Lung (tissue), 12 donors: ENCODE results near the gene MACROH2A1. TPM values are rescaled to one million over a fixed set of nuclear protein-coding genes. Genes with fewer than 3 reads are reported as not detected.

Source experiments
- ATAC-seq: fragments of 200-7000 bp; cut with Tn5 transposase; one replicate; pipeline ENCODE4 v1.9.1; 2020; ENCODE audit warnings: moderate number of reproducible peaks; ENCODE audit not compliant: insufficient read depth, low FRiP score
- DNase-seq, 3 donors: peaks; one replicate each; pipeline ENCODE4 v3.0.0-alpha.2; 2013 to 2017
- H3K27ac ChIP-seq, 2 donors: one replicate each; pipeline ENCODE4 v1.5.1; 2013; ENCODE audit warnings: mild to moderate bottlenecking in 2 of 2, moderate library complexity in 2 of 2, control low read depth in 1 of 2, inconsistent platforms in 1 of 2, low read depth in 1 of 2, low read length in 1 of 2
- H3K27me3 ChIP-seq, 3 donors: one replicate each; pipeline ENCODE4 v1.5.1; 2013; ENCODE audit warnings: low read length in 2 of 3; ENCODE audit not compliant: control insufficient read depth in 3 of 3, insufficient read depth in 3 of 3
- H3K36me3 ChIP-seq, 4 donors: one replicate each; pipeline ENCODE4 v1.5.1; 2013; ENCODE audit warnings: low read length in 4 of 4, mild to moderate bottlenecking in 1 of 4, moderate library complexity in 1 of 4; ENCODE audit not compliant: control insufficient read depth in 4 of 4, insufficient read depth in 4 of 4
- H3K4me1 ChIP-seq, 5 donors: one replicate each; pipeline ENCODE4 v1.5.1; 2013; ENCODE audit warnings: low read length in 5 of 5, mild to moderate bottlenecking in 2 of 5, moderate library complexity in 1 of 5; ENCODE audit not compliant: control insufficient read depth in 5 of 5, insufficient read depth in 5 of 5
- H3K4me3 ChIP-seq: one replicate; pipeline ENCODE4 v1.5.1; 2013; ENCODE audit warnings: mild to moderate bottlenecking, control low read depth, moderate library complexity
- H3K9ac ChIP-seq, 2 donors: one replicate each; pipeline ENCODE4 v1.5.1; 2013; ENCODE audit warnings: low read length in 2 of 2, control low read depth in 1 of 2; ENCODE audit not compliant: insufficient read depth in 1 of 2
- H3K9me3 ChIP-seq, 4 donors: one replicate each; pipeline ENCODE4 v1.5.1; 2013; ENCODE audit warnings: low read length in 3 of 4, mild to moderate bottlenecking in 1 of 4, moderate library complexity in 1 of 4; ENCODE audit not compliant: control insufficient read depth in 4 of 4, insufficient read depth in 3 of 4
- CTCF ChIP-seq: IDR thresholded peaks from 2 replicates; pipeline ENCODE4 v1.5.1; 2012; ENCODE audit warnings: mild to moderate bottlenecking; ENCODE audit errors: control extremely low read depth, extremely low read depth
- WGBS, 2 donors: extraction: QIAGEN DNeasy Blood & Tissue Kit; methylation state at CpG; one replicate each; pipeline ENCODE4 v1.1.7; 2013; 5-methylcytosine and 5-hydroxymethylcytosine counted together
- polyA plus RNA-seq, 2 donors: library from polyadenylated mRNA; stranded (reverse); fragments of 200-250 nt; gene quantifications; one replicate each; pipeline ENCODE4 v1.2.1, GENCODE V29; 2013
- total RNA-seq, 2 donors: library from RNA; depleted of rRNA in 1 of 2; stranded (reverse); fragments of >200 nt in 1 of 2; gene quantifications; one replicate each; pipeline ENCODE4 v1.2.1, GENCODE V29; 2014 to 2021
- donor health status: control.
- donor health status: control.
- donor health status: Bipolar disorder and iron deficiency.
- donor health status: healthy.
- donor health status: DM: yes; HTN: yes; CAD: no.

MACROH2A1 gene
- total and polyA plus RNA-seq, 4 donors: 149 to 334 (median 248) TPM

- no peaks in the 10 kb centered on the region for H3K36me3 ChIP-seq
- H3K9ac ChIP-seq: no peak overlapping the region
- no peak overlapping the region for H3K4me3 ChIP-seq
- no peaks in the 10 kb centered on the region for H3K4me1 ChIP-seq
- H3K27me3 ChIP-seq: no peaks in the 10 kb centered on the region
- no peak overlapping the region for H3K27ac ChIP-seq
- no peak for ATAC-seq
- WGBS, 2 donors: 90 to 96% methylated on average over 8 of the region's 8 CpGs
- H3K9me3 ChIP-seq: peaks cover 0 to 2% (median 0%) of the 10 kb centered on the region in 4 donors
- TF ChIP-seq CTCF: no peak
- DNase-seq: no peak
Observed at GRCh38 chr5:135324160-135324559, 74.9 kb downstream of the MACROH2A1 start.

- ATAC-seq: no peak
- no peak overlapping the region for H3K27ac ChIP-seq
- no peaks in the 10 kb centered on the region for H3K4me1 ChIP-seq
- H3K9me3 ChIP-seq: peaks cover 0 to 2% (median 0%) of the 10 kb centered on the region in 4 donors
- H3K36me3 ChIP-seq: no peaks in the 10 kb centered on the region
- H3K27me3 ChIP-seq: no peaks in the 10 kb centered on the region
- WGBS, 2 donors: 81 to 89% methylated on average over 8 of the region's 8 CpGs
- H3K9ac ChIP-seq: no peak overlapping the region
- no peak for DNase-seq
- no peak for TF ChIP-seq CTCF
- H3K4me3 ChIP-seq: no peak overlapping the region
Observed at GRCh38 chr5:135323701-135324132, 75.3 kb downstream of the MACROH2A1 start.

GRCh38 chr5:135323227-135323626 is 75.8 kb downstream of the MACROH2A1 start:
- no peak for TF ChIP-seq CTCF
- Histone ChIP-seq H3K4me1 (no peaks in the 10 kb centered on the region), H3K27ac (no peak overlapping the region), H3K9me3 (peaks cover 0 to 2% (median 0%) of the 10 kb centered on the region in 4 donors), H3K9ac (no peak overlapping the region), H3K36me3 (no peaks in the 10 kb centered on the region), H3K27me3 (no peaks in the 10 kb centered on the region), H3K4me3 (no peak overlapping the region)
- DNase-seq: no peak
- 85 to 97% methylated on average over 8 of the region's 8 CpGs for WGBS, 2 donors
- no peak for ATAC-seq

GRCh38 chr5:135322744-135323143 is 76.3 kb downstream of the MACROH2A1 start:
- WGBS, 2 donors: 93 to 96% methylated on average over 7 of the region's 7 CpGs
- no peak for ATAC-seq

More at GRCh38 chr5:135322744-135323143, 76.3 kb downstream of the MACROH2A1 start:
- Histone ChIP-seq H3K4me1 (no peaks in the 10 kb centered on the region), H3K9ac (no peak overlapping the region), H3K4me3 (no peak overlapping the region), H3K27ac (no peak overlapping the region), H3K9me3 (peaks cover 0 to 2% (median 0%) of the 10 kb centered on the region in 4 donors), H3K36me3 (no peaks in the 10 kb centered on the region), H3K27me3 (no peaks in the 10 kb centered on the region)
- TF ChIP-seq CTCF: no peak
- DNase-seq: no peak
